GM18502 (cell line): ENCODE measurements around the gene MT1E.
"Not testable (repeated sequence)": the region's sequence is repeated elsewhere in the genome, so short reads cannot be mapped to it uniquely, and the experiment has no call there.

Experiments used
- ATAC-seq: cut with Tn5 transposase; IDR thresholded peaks from one replicate; pipeline ENCODE4 v1.9.1; 2021; ENCODE audit warnings: mild to moderate bottlenecking; ENCODE audit not compliant: unreplicated experiment, poor library complexity

MT1E gene

DNA sequence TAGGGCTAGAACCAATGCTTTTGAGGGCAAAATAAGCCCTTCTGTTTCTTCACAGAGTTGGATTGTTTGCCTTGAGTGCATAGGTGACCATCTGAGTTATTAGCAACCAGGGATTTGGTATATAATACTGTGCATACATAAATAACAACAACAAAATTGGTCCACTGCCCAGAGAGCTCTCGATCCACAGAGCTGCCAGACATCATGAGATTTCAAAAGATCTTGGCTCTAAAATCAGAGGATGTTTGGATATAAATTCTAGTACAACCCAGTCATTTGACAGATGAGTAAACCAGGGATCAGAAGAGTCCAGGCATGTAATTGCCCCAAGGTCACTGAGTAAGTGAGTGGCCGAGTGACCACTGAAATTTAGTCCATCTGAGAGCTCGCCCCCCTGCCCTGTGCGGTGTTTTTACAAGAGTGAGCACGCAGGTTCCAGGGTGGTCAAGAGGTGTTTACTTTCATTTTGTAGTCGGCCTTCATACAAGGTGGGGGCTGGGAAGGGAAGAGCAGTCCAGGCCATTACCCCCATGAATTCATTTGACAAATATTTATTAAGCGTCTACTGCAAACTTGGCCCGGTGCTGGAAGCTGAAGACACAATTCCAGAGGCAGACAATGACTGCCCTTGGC is 19.0 kb upstream of the MT1E start:
- ATAC-seq, result no peak

DNA sequence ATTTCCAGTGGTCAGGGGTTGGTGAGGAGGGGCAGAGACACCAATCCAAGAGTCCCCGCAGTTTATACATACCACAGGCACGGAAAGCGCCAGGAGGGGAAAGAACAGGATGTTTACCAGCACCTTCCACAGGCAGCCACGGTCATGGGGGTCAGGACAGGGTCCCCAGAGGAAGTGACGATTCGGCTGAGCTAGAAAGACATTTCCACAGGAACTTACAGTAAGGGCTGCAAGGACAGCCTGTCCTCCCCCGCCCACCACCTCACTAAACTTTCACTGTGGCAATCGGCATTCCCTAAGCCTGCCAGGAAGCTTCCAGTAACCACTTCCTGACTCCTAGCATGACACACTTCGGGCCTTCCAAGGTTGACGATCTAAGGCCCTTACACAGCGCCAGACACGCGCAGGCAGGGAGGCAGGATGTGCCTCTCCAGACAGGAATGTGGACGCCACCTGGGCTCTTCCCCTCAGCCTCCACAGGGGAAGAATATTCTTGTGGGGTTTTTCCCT is 18.4 kb upstream of the MT1E start:
- ATAC-seq, result no peak

DNA sequence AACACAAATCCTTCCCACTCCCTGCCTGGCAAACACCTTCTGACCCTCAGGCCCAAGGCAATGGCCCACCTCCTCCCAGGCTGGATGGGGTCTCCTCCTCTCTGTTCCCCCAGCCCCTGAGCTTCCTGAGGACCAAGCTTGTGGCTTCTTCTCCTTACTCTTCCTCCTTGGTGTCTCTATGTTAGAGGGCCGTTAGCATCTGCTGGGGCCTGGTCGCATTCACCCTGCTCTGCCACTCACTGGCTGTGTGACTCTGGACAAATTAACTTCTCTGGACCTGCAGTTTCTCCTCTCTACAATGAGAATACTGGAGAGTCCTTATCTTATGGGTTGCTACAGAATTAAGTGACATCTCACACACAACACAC is 17.9 kb upstream of the MT1E start:
- ATAC-seq, result no peak

DNA sequence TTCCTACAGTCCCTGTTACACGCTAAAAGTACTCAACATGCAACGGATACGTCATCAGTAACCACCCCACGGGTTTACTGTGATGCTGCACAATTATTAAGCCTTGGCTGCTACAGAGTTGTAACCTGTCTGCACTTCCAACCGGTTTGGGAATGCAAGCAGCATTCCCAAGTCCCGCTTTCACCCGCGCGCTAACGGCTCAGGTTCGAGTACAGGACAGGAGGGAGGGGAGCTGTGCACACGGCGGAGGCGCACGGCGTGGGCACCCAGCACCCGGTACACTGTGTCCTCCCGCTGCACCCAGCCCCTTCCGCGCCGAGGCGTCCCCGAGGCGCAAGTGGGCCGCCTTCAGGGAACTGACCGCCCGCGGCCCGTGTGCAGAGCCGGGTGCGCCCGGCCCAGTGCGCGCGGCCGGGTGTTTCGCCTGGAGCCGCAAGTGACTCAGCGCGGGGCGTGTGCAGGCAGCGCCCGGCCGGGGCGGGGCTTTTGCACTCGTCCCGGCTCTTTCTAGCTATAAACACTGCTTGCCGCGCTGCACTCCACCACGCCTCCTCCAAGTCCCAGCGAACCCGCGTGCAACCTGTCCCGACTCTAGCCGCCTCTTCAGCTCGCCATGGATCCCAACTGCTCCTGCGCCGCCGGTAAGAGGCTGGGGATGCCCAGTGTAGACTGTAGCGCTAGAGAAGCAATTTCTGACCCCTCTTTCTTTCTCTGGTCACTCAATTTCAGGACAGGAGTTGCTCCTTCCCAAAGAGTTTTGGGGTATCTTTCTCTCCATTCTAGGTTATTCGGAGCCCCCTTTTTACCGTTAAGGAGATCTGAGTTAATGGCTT is 17.3 kb upstream of the MT1E start, which contains the start of gene MT2A:
TSS of gene MT2A (plus strand) at position 542 of the 833 bp plus-strand sequence. CDS start at position 614, 72 bp downstream.
- peak; percentile 91 for ATAC-seq

DNA sequence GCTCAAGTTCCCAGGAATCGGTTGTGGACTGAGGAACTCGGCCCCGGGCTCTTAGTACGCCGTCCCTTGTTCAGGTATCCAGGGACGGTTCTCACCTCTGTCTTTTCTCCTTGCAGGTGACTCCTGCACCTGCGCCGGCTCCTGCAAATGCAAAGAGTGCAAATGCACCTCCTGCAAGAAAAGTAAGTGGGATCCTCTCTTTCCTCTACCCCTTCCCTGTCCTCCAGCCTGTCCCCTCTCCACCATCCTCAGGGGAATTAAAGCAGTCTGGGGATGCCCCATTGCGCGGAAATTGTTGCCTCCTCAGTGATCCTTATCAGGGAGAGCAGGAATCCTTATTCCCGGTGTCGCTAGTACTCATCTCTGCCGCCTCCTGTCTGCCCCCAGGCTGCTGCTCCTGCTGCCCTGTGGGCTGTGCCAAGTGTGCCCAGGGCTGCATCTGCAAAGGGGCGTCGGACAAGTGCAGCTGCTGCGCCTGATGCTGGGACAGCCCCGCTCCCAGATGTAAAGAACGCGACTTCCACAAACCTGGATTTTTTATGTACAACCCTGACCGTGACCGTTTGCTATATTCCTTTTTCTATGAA is 16.6 kb upstream of the MT1E start:
- no peak for ATAC-seq

DNA sequence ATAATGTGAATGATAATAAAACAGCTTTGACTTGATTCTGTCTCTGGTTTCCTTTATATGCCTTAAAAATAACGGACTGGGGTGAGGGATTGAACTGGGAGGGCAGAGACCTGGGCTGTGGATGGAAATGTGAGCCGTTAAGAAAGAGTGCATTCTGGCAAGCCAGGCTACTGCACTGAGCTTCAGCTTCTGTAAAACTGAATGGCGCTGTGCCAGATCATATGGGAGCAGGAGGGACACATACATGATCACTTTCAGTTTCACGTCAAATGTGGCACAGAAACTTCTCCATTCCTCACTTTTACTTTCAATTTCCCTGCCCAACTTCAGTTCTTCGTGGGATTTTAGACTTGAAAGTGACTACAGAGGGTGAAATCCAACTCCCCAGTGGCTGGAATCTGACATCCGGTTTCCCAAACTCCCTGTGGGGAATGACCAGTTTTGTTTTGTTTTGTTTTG is 16.1 kb upstream of the MT1E start:
- ATAC-seq, result no peak

DNA sequence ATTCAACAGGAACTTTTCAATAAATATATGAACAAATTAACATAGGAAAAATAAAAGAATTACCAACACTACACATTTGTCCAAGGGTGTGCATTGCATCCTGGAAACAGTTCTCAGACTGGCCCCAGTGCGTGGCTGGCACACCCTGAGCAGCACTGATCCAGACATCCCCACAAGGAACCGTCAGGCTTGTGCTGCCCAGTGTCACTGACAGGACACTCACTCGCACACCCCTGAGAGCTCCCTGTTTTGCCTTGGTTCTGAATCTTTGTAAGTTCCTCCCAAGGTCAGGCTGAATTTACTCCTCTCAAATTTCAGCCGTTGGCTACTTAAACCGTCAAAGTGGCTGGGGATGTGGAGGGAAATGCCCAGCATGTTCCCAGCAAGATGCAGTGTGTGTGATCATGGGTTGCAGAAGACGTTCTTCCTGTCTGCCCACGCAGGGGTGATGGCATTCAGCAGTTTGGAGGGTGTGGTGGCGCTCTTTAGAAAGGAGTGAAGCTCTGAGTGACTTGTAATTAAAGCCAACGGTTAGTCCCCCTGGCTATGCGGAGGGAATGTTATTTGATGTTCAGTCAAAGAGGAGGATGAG is 15.5 kb upstream of the MT1E start:
- ATAC-seq, result no peak

DNA sequence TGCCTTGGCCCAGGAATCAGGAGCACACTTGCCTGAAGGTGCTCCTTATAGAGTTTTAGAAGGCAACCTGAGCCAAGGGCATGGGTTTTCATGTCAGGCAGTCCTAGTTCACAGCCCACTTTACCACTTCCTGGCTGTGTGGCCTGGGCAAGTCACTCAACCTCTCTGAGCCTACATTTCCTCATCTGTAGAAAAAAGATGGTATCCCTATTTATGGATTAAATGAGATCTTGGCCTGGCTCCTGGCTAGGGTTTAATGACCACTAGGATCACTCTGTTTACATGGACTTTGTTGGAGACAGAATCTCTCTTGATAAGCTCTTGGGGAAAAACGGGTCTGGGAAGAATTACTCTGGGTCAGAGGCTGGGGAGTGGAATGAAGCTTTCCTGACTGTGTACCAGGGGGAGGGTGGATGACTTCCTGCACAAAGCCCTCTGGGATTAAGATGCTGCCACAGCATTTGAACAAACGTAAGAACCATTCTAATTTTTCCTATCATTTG is 14.9 kb upstream of the MT1E start:
- no peak for ATAC-seq

DNA sequence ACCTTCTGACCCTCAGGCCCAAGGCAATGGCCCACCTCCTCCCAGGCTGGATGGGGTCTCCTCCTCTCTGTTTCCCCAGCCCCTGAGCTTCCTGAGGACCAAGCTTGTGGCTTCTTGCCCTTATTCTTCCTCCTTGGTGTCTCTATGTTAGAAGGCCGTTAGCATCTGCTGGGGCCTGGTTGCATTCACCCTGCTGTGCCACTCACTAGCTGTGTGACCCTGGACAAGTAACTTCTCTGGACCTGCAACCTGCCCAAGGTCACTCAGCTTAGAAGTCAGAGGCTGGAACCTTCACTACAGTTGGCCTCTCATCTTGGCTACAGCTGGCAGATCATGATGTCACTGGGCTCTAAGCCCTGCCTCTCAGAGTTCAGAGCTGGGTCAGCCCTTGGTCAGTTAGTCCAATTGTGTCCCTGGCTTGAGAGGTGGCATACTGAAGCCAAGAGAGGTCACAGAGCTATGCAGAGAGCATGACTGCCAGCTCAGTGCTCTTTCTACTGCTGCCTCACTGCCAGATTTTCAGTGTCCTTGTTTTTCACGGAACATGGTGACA is 14.2 kb upstream of the MT1E start:
- ATAC-seq, result no peak

DNA sequence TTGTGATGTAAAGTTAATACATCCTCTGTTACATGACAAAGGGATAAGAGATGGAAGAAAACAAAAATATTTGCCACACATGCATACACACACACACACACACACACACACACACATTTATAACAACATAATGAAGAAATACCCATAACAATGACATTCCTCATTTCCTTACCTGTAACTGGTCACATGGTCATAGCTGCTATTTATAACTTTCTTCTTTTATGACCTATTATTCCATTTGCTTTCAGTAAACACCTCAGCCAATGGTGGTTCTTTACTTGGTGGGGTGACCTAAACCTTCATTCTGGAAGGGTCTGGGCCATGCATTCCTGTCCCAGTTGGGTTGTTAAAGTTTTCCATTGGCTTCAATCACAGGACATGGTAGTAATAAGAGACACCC is 11.9 kb upstream of the MT1E start:
- ATAC-seq, result no peak

DNA sequence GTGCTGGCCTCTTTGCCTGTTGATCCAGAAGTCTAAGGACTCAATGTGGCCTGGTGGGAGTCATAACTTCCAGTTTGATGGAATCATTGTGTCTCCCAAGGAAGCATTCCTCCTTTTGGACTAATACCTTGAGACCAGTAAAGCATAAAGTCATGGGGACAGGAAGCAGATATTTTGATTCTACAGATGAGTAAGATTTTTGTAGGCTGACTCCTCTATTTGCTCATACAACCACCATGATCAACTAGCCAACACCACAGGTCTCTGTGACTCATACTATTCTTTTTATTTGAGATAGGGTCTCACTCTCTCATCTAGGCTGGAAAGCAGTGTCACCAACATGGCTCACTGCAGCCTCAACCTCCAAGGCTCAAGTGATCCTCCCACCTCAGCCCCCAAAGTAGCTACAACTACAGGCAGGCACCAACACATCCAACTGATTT is 11.0 kb upstream of the MT1E start:
- ATAC-seq, result no peak

DNA sequence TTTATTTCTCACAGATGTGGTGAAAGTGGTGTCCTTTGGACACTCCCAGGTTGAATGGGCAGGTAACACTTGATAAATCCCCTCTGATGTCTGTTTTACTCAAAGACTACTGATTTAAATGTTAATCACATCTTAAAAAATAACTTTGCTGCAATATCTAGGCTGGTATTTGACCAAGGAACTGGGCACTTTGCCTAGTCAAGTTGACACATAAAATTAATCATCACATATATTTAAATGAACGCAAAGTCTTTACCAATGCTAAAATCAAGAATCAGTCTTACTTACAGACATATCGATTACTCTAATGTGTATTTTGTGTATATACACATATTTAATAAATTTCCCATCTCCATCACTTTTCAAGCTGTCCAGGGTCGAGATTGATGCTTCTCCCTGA is 10.2 kb upstream of the MT1E start:
- no peak for ATAC-seq

DNA sequence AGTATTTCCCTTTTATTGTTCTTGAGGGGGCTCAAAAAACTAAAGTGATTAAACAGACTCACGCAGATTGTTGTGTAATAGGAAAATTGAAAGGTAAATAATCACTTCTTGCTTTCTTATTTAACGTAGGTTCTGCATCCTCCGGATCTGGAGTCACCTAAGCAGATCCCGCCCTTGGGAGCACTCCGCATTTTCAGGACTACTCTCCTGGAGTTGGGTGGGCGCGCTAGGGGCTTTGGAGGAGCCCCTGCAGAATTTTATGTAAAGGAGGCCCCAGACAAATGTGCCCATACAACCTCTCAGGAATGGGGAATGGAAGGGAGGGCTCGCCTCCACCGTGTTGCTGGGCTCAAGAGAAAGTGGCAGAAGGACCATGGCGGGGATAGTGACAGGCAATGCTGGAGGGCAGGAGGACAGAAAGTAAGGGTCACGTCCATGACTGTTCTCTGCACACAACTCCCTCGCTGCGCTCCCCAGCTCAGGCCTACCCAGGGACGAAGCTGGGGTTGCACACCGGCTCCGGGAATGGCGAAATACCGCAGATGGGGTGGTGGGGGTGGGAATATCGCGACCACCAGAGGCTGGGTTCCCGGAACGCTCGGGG is 8.9 kb upstream of the MT1E start:
- no peak for ATAC-seq

DNA sequence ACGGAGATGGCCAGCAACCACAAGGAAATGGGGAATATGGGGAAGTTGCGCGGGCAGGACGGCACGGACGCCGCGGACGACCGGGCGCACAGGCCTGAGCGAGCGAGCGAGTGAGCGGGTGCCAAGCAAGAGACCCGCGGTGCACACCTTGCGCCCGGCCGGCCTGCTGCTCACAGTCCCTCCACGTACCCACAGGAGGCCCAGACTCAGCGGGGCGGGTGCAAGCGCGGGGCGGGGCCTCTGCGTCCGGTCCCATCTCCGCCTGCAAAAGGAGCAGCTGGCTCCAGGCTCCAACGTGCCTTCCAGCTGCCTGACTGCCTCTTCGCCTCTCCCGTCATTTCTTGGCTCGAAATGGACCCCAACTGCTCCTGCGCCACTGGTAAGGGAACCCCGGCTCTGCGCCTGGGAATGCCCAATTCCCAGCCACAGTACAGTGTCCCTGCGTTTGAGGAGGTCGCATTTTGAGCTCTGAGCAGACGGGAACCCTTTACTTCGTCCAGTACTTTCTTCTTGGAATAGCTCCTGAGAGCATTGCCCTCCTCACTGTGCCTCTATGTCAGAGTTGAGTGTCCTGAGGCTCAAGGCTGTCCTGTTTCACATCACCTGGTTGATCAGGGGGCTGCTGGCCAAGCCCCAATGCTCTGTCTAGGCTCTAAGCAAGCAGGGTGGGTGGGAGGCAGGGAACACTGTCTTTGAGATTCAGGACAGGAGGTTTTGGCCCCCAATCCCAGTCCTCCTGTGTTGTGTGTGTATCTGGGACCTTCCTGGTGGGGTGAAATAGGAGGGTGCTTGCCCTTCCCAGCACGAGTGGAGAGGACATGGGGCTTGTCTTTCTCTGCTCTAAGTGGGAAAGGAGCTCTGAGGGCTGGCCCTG is 8.1 kb upstream of the MT1E start:
- ATAC-seq, result no peak

DNA sequence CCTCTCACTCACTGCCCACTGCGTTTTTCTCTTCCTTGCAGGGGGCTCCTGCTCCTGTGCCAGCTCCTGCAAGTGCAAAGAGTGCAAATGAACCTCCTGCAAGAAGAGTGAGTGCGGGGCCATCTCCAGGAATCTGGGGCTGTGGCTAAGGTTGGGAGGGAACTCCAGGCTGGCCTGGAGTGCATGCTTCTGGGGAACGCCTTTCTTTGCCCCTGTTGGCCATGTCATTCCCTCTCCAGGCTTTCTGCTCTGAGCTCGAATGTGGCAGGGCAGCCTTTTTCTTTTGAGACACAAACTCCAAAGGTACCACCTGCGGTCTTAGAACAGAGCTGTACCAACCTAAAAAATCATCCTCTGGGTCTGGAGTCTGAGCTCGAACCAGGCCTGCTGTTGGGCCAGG is 7.4 kb upstream of the MT1E start:
- ATAC-seq, result no peak

DNA sequence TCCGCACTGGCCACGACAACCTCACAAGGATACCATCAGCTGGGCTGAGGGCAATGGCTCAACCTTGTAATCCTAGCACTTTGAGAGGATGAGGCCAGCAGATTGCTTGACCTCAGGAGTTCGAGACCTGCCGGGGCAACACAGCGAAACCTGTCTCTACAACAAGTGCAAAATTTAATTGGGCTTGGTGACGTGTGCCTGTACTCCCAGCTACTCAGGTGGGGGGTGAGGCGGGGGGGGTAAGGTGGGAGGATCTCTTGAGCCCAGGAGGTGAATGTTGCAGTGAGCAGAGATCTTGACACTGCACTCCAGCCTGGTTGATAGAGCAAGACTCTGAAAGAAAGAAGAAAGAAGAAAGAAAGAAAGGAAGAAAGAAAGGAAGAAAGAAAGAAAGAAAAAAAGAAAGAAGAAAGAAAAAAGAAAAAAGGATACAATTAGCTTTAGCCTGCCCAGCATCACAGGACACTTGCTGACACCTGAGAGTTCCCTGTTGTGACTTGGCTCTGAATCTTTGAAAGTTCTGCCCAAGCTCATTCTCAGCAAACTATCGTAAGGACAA is 5.2 kb upstream of the MT1E start:
- ATAC-seq, result no peak

DNA sequence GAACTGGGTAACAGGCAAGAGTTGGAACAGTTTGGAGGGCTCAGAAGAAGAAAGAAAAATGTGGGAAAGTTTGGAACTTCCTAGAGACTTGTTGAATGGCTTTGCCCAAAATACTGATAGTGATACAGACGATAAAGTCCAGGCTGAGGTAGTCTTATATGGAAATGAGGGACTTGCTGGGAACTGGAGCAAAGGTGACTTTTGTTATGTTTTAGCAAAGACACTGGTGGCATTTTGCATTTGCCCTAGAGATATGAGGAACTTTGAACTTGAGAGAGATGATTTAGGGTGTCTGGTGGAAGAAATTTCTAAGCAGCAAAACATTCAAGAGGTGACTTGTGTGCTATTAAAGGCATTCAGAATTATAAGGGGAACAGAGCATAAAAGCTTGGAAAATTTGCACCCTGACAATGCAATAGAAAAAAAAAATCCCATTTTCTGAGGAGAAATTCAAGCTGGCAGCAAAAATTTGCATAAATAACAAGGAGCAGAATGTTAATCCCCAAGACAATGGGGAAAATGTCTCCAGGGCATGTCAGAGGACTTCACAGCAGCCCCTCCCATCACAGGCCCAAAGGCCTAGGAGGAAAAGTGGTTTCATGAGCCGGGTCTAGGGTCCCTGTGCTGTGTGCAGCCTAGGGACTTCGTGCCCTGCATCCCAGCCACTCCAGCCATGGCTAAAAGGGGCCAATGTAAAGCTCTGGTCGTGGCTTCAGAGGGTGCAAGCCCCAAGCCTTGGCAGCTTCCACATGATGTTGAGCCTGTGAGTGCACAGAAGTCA is 3.7 kb upstream of the MT1E start:
- ATAC-seq, result not testable (repeated sequence)

DNA sequence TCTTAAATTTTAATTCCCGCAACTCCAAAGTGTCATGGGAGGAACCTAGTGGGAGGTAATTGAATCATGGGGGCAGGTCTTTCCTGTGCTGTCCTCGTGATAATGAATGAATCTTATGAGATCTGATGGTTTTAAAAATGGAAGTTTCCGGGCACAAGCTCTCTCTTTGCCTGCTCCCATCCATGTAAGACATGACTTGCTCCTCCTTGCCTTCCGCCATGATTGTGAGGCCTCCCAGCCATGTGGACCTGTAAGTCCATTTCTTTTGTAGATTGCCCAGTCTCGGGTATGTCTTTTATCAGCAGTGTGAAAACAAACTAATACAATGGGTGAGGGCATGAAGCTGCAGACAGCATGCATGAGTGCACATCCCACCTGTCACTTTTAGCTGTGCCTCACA is 2.4 kb upstream of the MT1E start:
- not testable (repeated sequence) for ATAC-seq
